WTC11 (cell line): ENCODE data around the gene S1PR1. TPM values are rescaled to one million over a fixed set of nuclear protein-coding genes. Genes with fewer than 3 reads are reported as not detected.

Experiments
- ATAC-seq: fragments of 200-7000 bp; cut with Tn5 transposase; 2 replicates; pipeline ENCODE4 v1.10.0; 2021; ENCODE audit warnings: mild to moderate bottlenecking, moderate library complexity
- CTCF ChIA-PET: fragments of 300-600 bp; sonication (Branson Sonifier 250); formaldehyde crosslinking; loops from one replicate; lab custom pipeline; 2021; ENCODE audit warnings: antibody characterized with exemption; lab: Charles Lee
- POLR2A ChIA-PET: fragments of 350-600 bp; sonication (Branson Sonifier 250); formaldehyde crosslinking; loops from one replicate; lab custom pipeline; 2021; ENCODE audit warnings: antibody characterized with exemption; lab: Charles Lee
- DNase-seq: peaks from one replicate; pipeline ENCODE4 v3.0.0; 2021; ENCODE audit warnings: low spot score
- H3K27ac Mint-ChIP-seq: 2 replicates; pipeline ENCODE4 v1.8.0; 2021; ENCODE audit warnings: mixed read lengths
- H3K27me3 Mint-ChIP-seq: 2 replicates; pipeline ENCODE4 v1.8.0; 2021; ENCODE audit warnings: low read depth, mild to moderate bottlenecking, moderate library complexity, mixed read lengths
- H3K36me3 Mint-ChIP-seq: 2 replicates; pipeline ENCODE4 v1.8.0; 2021; ENCODE audit warnings: mixed read lengths
- H3K4me1 Mint-ChIP-seq: 2 replicates; pipeline ENCODE4 v1.8.0; 2022; ENCODE audit warnings: mixed read lengths
- H3K4me3 Mint-ChIP-seq: 2 replicates; pipeline ENCODE4 v1.8.0; 2021; ENCODE audit warnings: mild to moderate bottlenecking, moderate library complexity, mixed read lengths
- H3K9me3 Mint-ChIP-seq: 2 replicates; pipeline ENCODE4 v1.8.0; 2021; ENCODE audit warnings: mixed read lengths
- ATF1 ChIP-seq: sonication (generic); formaldehyde crosslinking; IDR thresholded peaks from 2 replicates; pipeline ENCODE4 v1.8.1; 2023; ENCODE audit warnings: mild to moderate bottlenecking, moderate library complexity, missing genetic modification reagents
- CREM ChIP-seq: sonication (generic); formaldehyde crosslinking; IDR thresholded peaks from 2 replicates; pipeline ENCODE4 v1.8.1; 2022; ENCODE audit warnings: mild to moderate bottlenecking, missing genetic modification reagents, moderate library complexity
- EMX1 ChIP-seq: fragments of 250-450 bp; sonication (Bioruptor Pico); IDR thresholded peaks from 2 replicates; pipeline ENCODE4 v1.8.0; 2021; ENCODE audit warnings: mild to moderate bottlenecking
- ESRRA ChIP-seq: sonication (generic); formaldehyde crosslinking; IDR thresholded peaks from 2 replicates; pipeline ENCODE4 v1.8.1; 2022; ENCODE audit warnings: mild to moderate bottlenecking, missing genetic modification reagents, borderline replicate concordance
- FOXP1 ChIP-seq: sonication (generic); formaldehyde crosslinking; IDR thresholded peaks from 2 replicates; pipeline ENCODE4 v1.8.0; 2022; ENCODE audit warnings: missing genetic modification reagents, mild to moderate bottlenecking, moderate library complexity, borderline replicate concordance
- KAT7 ChIP-seq: sonication (generic); formaldehyde crosslinking; IDR thresholded peaks from 2 replicates; pipeline ENCODE4 v1.8.1; 2023; ENCODE audit warnings: missing genetic modification reagents, mild to moderate bottlenecking, borderline replicate concordance
- NFYB ChIP-seq: sonication (generic); formaldehyde crosslinking; conservative IDR thresholded peaks from 2 replicates; pipeline ENCODE4 v1.8.0; 2022; ENCODE audit warnings: low read depth, missing genetic modification reagents
- RELA ChIP-seq: sonication (generic); formaldehyde crosslinking; IDR thresholded peaks from 2 replicates; pipeline ENCODE4 v1.8.1; 2022; ENCODE audit warnings: missing genetic modification reagents, mild to moderate bottlenecking, borderline replicate concordance
- SMAD3 ChIP-seq: sonication (generic); formaldehyde crosslinking; IDR thresholded peaks from 2 replicates; pipeline ENCODE4 v1.8.0; 2022; ENCODE audit warnings: missing genetic modification reagents, mild to moderate bottlenecking, borderline replicate concordance
- ZNF121 ChIP-seq: sonication (generic); formaldehyde crosslinking; IDR thresholded peaks from 2 replicates; pipeline ENCODE4 v1.8.0; 2023; ENCODE audit warnings: missing genetic modification reagents
- ZNF138 ChIP-seq: sonication (generic); formaldehyde crosslinking; conservative IDR thresholded peaks from 2 replicates; pipeline ENCODE4 v1.8.1; 2022; ENCODE audit warnings: mild to moderate bottlenecking, moderate library complexity, missing genetic modification reagents
- ZNF263 ChIP-seq: sonication (generic); formaldehyde crosslinking; IDR thresholded peaks from 2 replicates; pipeline ENCODE4 v1.8.1; 2022; ENCODE audit warnings: low read depth, mild to moderate bottlenecking, moderate library complexity, missing genetic modification reagents
- ZNF423 ChIP-seq: fragments of 250-450 bp; sonication (Bioruptor Pico); IDR thresholded peaks from 2 replicates; pipeline ENCODE4 v2.1.2; 2022; ENCODE audit warnings: mild to moderate bottlenecking, moderate library complexity
- total RNA-seq: library from RNA; stranded (reverse); gene quantifications from 3 replicates; pipeline ENCODE4 v1.2.3, GENCODE V29; 2021
- TF ChIP-seq, protein P1 (sequence below): sonication (generic); formaldehyde crosslinking; IDR thresholded peaks from 2 replicates; pipeline ENCODE4 v1.8.0; 2022; ENCODE audit warnings: mild to moderate bottlenecking, missing genetic modification reagents
- TF ChIP-seq, protein P2 (sequence below): sonication (generic); formaldehyde crosslinking; IDR thresholded peaks from 2 replicates; pipeline ENCODE4 v1.8.0; 2022; ENCODE audit warnings: missing genetic modification reagents
- TF ChIP-seq, protein P3 (sequence below): fragments of 200-600 bp; IDR thresholded peaks from 2 replicates; pipeline ENCODE4 v1.8.0; 2022; ENCODE audit warnings: antibody characterized with exemption
- TF ChIP-seq, protein P4 (sequence below): sonication (generic); formaldehyde crosslinking; IDR thresholded peaks from 2 replicates; pipeline ENCODE4 v1.8.0; 2023; ENCODE audit warnings: mild to moderate bottlenecking, missing genetic modification reagents
- TF ChIP-seq, protein P5 (sequence below): sonication (generic); formaldehyde crosslinking; IDR thresholded peaks from 2 replicates; pipeline ENCODE4 v1.8.0; 2022; ENCODE audit warnings: mild to moderate bottlenecking, missing genetic modification reagents

The S1PR1 gene
- total RNA-seq, 1 experiment from 2014 or later: 3.2 TPM

DNA sequence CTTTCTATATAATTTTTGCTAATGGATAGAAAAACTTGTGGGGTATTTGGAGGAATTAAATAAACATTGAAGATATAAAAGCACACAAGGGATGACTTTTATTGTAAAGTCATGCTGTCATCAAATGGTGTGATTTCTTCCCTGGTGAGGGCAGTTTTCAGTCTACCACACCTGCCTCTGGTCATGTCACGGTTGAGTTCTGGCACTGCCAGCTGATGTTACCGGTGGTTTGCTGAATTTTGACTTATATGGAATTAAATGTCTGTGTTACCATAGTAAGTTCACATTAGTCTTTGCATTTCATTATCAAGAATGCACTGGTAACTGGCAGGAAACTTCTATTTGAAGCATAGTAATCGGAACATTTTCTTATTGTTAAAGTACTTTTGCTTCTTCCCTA is 13.4 kb downstream of the S1PR1 start:
- no peak for DNase-seq
- H3K9me3 Mint-ChIP-seq: no peaks in the 10 kb centered on the region
- peaks cover 5% of the 10 kb centered on the region for H3K4me1 Mint-ChIP-seq
- no peaks in the 10 kb centered on the region for H3K27me3 Mint-ChIP-seq
- POLR2A ChIA-PET: no interaction called here
- H3K36me3 Mint-ChIP-seq: no peaks in the 10 kb centered on the region
- H3K4me3 Mint-ChIP-seq: no peak overlapping the region
- no peak for TF ChIP-seq RELA (CRISPR knock-in tag)
- TF ChIP-seq ZNF121 (CRISPR knock-in tag): no peak
- TF ChIP-seq KAT7: no peak
- TF ChIP-seq, protein P1, sequence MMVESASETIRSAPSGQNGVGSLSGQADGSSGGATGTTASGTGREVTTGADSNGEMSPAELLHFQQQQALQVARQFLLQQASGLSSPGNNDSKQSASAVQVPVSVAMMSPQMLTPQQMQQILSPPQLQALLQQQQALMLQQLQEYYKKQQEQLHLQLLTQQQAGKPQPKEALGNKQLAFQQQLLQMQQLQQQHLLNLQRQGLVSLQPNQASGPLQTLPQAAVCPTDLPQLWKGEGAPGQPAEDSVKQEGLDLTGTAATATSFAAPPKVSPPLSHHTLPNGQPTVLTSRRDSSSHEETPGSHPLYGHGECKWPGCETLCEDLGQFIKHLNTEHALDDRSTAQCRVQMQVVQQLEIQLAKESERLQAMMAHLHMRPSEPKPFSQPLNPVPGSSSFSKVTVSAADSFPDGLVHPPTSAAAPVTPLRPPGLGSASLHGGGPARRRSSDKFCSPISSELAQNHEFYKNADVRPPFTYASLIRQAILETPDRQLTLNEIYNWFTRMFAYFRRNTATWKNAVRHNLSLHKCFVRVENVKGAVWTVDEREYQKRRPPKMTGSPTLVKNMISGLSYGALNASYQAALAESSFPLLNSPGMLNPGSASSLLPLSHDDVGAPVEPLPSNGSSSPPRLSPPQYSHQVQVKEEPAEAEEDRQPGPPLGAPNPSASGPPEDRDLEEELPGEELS (CRISPR knock-in tag): no peak
- TF ChIP-seq NFYB (CRISPR knock-in tag): no peak
- no peak for TF ChIP-seq SMAD3 (CRISPR knock-in tag)
- CTCF ChIA-PET: interaction anchor here (1.4 to 3.4 kb wide), 3 partner anchors 11 to 38 kb away, joined by 3 to 26 read pairs (median 5); no protein-coding TSS in a partner anchor
- no peak for ATAC-seq
- H3K27ac Mint-ChIP-seq: no peak overlapping the region

DNA sequence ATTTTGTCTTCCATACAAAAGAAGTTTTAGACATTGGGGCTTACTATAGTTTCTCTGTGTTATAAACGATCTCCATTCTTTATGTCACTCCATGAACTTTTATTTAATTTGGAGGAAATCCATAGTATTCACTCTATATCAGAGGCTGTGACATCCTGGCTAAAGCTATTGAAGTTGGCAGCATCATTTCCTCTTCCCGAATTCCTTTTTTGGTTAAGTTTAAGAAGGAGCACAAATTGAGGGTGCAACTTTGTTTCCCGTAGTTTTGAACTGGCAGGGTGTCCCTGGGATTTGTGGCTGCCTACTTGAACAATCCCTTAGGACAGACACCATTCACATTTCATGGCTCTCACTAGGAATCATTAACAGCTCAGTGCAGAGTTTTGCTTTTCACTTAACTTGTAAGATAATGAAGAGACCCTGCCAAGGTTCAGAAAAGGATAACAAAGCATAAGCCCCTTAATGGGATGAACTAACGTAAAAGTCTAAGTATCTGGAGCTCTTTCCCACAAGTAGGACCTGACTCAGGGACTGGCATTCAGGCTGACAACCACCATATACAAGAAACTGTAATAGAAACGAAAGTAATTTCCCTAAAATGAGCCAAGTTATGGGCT is 13.9 kb downstream of the S1PR1 start:
- Mint-ChIP-seq H3K27ac (no peak overlapping the region), H3K4me1 (peaks cover 5% of the 10 kb centered on the region), H3K9me3 (no peaks in the 10 kb centered on the region), H3K4me3 (no peak overlapping the region), H3K36me3 (no peaks in the 10 kb centered on the region), H3K27me3 (no peaks in the 10 kb centered on the region)
- no peak for ATAC-seq
- POLR2A ChIA-PET: no interaction called here
- CTCF ChIA-PET: interaction anchor here (1.1 to 3.4 kb wide), 2 partner anchors 12 to 39 kb away, joined by 3 to 26 read pairs; no protein-coding TSS in a partner anchor
- TF ChIP-seq ATF1 (CRISPR knock-in tag) (no peak), CREM (no peak), FOXP1 (CRISPR knock-in tag) (no peak), ESRRA (no peak), ZNF423 (CRISPR knock-in tag) (no peak), EMX1 (CRISPR knock-in tag) (no peak), ZNF121 (CRISPR knock-in tag) (no peak), ZNF263 (no peak), ZNF138 (no peak)
- TF ChIP-seq, protein P2, sequence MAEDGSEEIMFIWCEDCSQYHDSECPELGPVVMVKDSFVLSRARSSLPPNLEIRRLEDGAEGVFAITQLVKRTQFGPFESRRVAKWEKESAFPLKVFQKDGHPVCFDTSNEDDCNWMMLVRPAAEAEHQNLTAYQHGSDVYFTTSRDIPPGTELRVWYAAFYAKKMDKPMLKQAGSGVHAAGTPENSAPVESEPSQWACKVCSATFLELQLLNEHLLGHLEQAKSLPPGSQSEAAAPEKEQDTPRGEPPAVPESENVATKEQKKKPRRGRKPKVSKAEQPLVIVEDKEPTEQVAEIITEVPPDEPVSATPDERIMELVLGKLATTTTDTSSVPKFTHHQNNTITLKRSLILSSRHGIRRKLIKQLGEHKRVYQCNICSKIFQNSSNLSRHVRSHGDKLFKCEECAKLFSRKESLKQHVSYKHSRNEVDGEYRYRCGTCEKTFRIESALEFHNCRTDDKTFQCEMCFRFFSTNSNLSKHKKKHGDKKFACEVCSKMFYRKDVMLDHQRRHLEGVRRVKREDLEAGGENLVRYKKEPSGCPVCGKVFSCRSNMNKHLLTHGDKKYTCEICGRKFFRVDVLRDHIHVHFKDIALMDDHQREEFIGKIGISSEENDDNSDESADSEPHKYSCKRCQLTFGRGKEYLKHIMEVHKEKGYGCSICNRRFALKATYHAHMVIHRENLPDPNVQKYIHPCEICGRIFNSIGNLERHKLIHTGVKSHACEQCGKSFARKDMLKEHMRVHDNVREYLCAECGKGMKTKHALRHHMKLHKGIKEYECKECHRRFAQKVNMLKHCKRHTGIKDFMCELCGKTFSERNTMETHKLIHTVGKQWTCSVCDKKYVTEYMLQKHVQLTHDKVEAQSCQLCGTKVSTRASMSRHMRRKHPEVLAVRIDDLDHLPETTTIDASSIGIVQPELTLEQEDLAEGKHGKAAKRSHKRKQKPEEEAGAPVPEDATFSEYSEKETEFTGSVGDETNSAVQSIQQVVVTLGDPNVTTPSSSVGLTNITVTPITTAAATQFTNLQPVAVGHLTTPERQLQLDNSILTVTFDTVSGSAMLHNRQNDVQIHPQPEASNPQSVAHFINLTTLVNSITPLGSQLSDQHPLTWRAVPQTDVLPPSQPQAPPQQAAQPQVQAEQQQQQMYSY (CRISPR knock-in tag): no peak
- TF ChIP-seq, protein P3, sequence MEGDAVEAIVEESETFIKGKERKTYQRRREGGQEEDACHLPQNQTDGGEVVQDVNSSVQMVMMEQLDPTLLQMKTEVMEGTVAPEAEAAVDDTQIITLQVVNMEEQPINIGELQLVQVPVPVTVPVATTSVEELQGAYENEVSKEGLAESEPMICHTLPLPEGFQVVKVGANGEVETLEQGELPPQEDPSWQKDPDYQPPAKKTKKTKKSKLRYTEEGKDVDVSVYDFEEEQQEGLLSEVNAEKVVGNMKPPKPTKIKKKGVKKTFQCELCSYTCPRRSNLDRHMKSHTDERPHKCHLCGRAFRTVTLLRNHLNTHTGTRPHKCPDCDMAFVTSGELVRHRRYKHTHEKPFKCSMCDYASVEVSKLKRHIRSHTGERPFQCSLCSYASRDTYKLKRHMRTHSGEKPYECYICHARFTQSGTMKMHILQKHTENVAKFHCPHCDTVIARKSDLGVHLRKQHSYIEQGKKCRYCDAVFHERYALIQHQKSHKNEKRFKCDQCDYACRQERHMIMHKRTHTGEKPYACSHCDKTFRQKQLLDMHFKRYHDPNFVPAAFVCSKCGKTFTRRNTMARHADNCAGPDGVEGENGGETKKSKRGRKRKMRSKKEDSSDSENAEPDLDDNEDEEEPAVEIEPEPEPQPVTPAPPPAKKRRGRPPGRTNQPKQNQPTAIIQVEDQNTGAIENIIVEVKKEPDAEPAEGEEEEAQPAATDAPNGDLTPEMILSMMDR: no peak
- TF ChIP-seq, protein P4, sequence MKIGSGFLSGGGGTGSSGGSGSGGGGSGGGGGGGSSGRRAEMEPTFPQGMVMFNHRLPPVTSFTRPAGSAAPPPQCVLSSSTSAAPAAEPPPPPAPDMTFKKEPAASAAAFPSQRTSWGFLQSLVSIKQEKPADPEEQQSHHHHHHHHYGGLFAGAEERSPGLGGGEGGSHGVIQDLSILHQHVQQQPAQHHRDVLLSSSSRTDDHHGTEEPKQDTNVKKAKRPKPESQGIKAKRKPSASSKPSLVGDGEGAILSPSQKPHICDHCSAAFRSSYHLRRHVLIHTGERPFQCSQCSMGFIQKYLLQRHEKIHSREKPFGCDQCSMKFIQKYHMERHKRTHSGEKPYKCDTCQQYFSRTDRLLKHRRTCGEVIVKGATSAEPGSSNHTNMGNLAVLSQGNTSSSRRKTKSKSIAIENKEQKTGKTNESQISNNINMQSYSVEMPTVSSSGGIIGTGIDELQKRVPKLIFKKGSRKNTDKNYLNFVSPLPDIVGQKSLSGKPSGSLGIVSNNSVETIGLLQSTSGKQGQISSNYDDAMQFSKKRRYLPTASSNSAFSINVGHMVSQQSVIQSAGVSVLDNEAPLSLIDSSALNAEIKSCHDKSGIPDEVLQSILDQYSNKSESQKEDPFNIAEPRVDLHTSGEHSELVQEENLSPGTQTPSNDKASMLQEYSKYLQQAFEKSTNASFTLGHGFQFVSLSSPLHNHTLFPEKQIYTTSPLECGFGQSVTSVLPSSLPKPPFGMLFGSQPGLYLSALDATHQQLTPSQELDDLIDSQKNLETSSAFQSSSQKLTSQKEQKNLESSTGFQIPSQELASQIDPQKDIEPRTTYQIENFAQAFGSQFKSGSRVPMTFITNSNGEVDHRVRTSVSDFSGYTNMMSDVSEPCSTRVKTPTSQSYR: no peak
- TF ChIP-seq, protein P5, sequence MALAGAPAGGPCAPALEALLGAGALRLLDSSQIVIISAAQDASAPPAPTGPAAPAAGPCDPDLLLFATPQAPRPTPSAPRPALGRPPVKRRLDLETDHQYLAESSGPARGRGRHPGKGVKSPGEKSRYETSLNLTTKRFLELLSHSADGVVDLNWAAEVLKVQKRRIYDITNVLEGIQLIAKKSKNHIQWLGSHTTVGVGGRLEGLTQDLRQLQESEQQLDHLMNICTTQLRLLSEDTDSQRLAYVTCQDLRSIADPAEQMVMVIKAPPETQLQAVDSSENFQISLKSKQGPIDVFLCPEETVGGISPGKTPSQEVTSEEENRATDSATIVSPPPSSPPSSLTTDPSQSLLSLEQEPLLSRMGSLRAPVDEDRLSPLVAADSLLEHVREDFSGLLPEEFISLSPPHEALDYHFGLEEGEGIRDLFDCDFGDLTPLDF (CRISPR knock-in tag): no peak
- DNase-seq: no peak
